SH-SY5Y (cell line): ENCODE results near the gene AS3MT.

Experiments used
- GATA2 ChIP-seq: IDR thresholded peaks from 2 replicates; pipeline ENCODE4 v1.6.1; 2011; ENCODE audit warnings: mild to moderate bottlenecking, low read depth, low read length
- GATA3 ChIP-seq: IDR thresholded peaks from 2 replicates; pipeline ENCODE4 v1.6.1; 2011; ENCODE audit warnings: low read depth, mild to moderate bottlenecking, low read length, moderate library complexity

GRCh38 chr10:102904346-102904745 is 35.1 kb downstream of the AS3MT start:
- TF ChIP-seq GATA2 (no peak), GATA3 (no peak)
